PC-3 (cell line): ENCODE results near the gene DMKN. TPM values are rescaled to one million over a fixed set of nuclear protein-coding genes. Genes with fewer than 3 reads are reported as not detected.

ENCODE experiments used
- ATAC-seq: fragments of 200-7000 bp; cut with Tn5 transposase; 2 replicates; pipeline ENCODE4 v1.9.1; 2020; ENCODE audit warnings: mild to moderate bottlenecking, moderate library complexity
- BruUV-seq: library from RNA; stranded (reverse); fragments of 400-500 nt; replicated peaks from 2 replicates; lab custom pipeline; 2021; lab: Mats Ljungman, UMichigan
- CTCF ChIA-PET: fragments of 300-600 bp; sonication (Branson Sonifier 250); formaldehyde crosslinking; loops from one replicate; lab custom pipeline; 2022; ENCODE audit warnings: antibody characterized with exemption; lab: Charles Lee
- POLR2A ChIA-PET: fragments of 300-600 bp; sonication (Branson Sonifier 250); formaldehyde crosslinking; loops from one replicate; lab custom pipeline; 2022; ENCODE audit warnings: antibody characterized with exemption; ENCODE audit not compliant: unreplicated experiment; lab: Charles Lee
- DNase-seq: peaks from one replicate; pipeline ENCODE4 v3.0.0-alpha.2; 2015
- H2AFZ ChIP-seq: fragments of 300-600 bp; sonication (generic); 2 replicates; pipeline ENCODE4 v1.6.0; 2016; ENCODE audit warnings: antibody characterized with exemption, low read length
- H3F3A ChIP-seq: fragments of 300-600 bp; sonication (generic); one replicate; pipeline ENCODE4 v1.6.0; 2017; ENCODE audit warnings: antibody characterized with exemption, low read length, control low read depth, mild to moderate bottlenecking; ENCODE audit not compliant: unreplicated experiment
- H3K27ac ChIP-seq: fragments of 300-600 bp; sonication (generic); 2 replicates; pipeline ENCODE4 v1.5.1; 2016; ENCODE audit warnings: mild to moderate bottlenecking, low read length
- H3K27me3 ChIP-seq: fragments of 300-600 bp; sonication (generic); 2 replicates; pipeline ENCODE4 v1.6.1; 2016; ENCODE audit warnings: low read length, mixed read lengths
- H3K36me3 ChIP-seq: fragments of 300-600 bp; sonication (generic); 2 replicates; pipeline ENCODE4 v1.6.1; 2016; ENCODE audit warnings: low read depth, mixed run types, low read length, mixed read lengths
- H3K4me1 ChIP-seq: fragments of 300-600 bp; sonication (generic); 2 replicates; pipeline ENCODE4 v1.5.1; 2016; ENCODE audit warnings: low read length; ENCODE audit not compliant: insufficient read depth
- H3K4me2 ChIP-seq: fragments of 300-600 bp; sonication (generic); 2 replicates; pipeline ENCODE4 v1.6.0; 2016; ENCODE audit warnings: low read length
- H3K4me3 ChIP-seq: fragments of 300-600 bp; sonication (generic); 2 replicates; pipeline ENCODE4 v1.5.1; 2016; ENCODE audit warnings: mild to moderate bottlenecking, low read length, mixed read lengths
- H3K79me2 ChIP-seq: fragments of 300-600 bp; sonication (generic); 2 replicates; pipeline ENCODE4 v1.6.1; 2017; ENCODE audit warnings: low read length, mixed read lengths
- H3K9ac ChIP-seq: fragments of 300-600 bp; sonication (generic); 2 replicates; pipeline ENCODE4 v1.6.0; 2016; ENCODE audit warnings: mild to moderate bottlenecking, low read length
- H3K9me2 ChIP-seq: fragments of 300-600 bp; sonication (generic); replicated peaks from 2 replicates; pipeline ENCODE4 v1.6.1; 2016; ENCODE audit warnings: mixed run types, low read length, mixed read lengths
- H3K9me3 ChIP-seq: fragments of 300-600 bp; sonication (generic); 2 replicates; pipeline ENCODE4 v1.6.1; 2016; ENCODE audit warnings: low read length, mixed read lengths
- H4K20me1 ChIP-seq: fragments of 300-600 bp; sonication (generic); 2 replicates; pipeline ENCODE4 v1.6.1; 2016; ENCODE audit warnings: low read length, mixed read lengths
- CTCF ChIP-seq: fragments of 300-600 bp; sonication (generic); conservative IDR thresholded peaks from 2 replicates; pipeline ENCODE4 v1.5.1; 2017; ENCODE audit warnings: antibody characterized with exemption, low read depth, mild to moderate bottlenecking, low read length
- EZH2 ChIP-seq: fragments of 300-600 bp; sonication (generic); IDR thresholded peaks from one replicate; pipeline ENCODE4 v1.6.1; 2017; ENCODE audit warnings: antibody characterized with exemption, mild to moderate bottlenecking, low read length; ENCODE audit not compliant: unreplicated experiment
- EZH2phosphoT487 ChIP-seq: fragments of 300-600 bp; sonication (generic); IDR thresholded peaks from 2 replicates; pipeline ENCODE4 v1.6.1; 2018; ENCODE audit warnings: mild to moderate bottlenecking, antibody characterized with exemption, low read length, borderline replicate concordance
- intact Hi-C: fragments of 100-400 bp; cut with micrococcal nuclease; formaldehyde crosslinking; loops from 2 replicates; pipeline ENCODE4 v1.9.0; 2023
- total RNA-seq: library from RNA; depleted of rRNA; stranded (reverse); fragments of >200 nt; gene quantifications from 2 replicates; pipeline ENCODE4 v1.2.3, GENCODE V29; 2014

The DMKN gene
- total RNA-seq, 1 experiment from 2014 or later, result 128 TPM

GRCh38 chr19:35560271-35560670, 46.8 kb upstream of the DMKN start:
- BruUV-seq, result no TSS peak
- no peak overlapping the region for H3K4me2 ChIP-seq
- H3K9ac ChIP-seq, result no peak overlapping the region
- TF ChIP-seq CTCF (no peak), EZH2phosphoT487 (no peak), EZH2 (no peak)
- intact Hi-C loops, result no loop called here
- H3K36me3 ChIP-seq, result no peaks in the 10 kb centered on the region
- DNase-seq, result no peak
- H3K27ac ChIP-seq, result no peak overlapping the region
- H3K9me3 ChIP-seq, result no peaks in the 10 kb centered on the region
- ATAC-seq, result no peak
- no peaks in the 10 kb centered on the region for H3K9me2 ChIP-seq
- no peaks in the 10 kb centered on the region for H3K4me1 ChIP-seq
- H3F3A ChIP-seq, result no peaks in the 10 kb centered on the region
- no peaks in the 10 kb centered on the region for H3K79me2 ChIP-seq
- H2AFZ ChIP-seq, result no peak overlapping the region
- no peaks in the 10 kb centered on the region for H4K20me1 ChIP-seq
- no peak overlapping the region for H3K4me3 ChIP-seq
- no peaks in the 10 kb centered on the region for H3K27me3 ChIP-seq
- CTCF ChIA-PET, result no interaction called here
- POLR2A ChIA-PET, result no interaction called here

GRCh38 chr19:35559781-35560180, 46.3 kb upstream of the DMKN start:
- no peaks in the 10 kb centered on the region for H3K9me3 ChIP-seq
- H3K27me3 ChIP-seq, result no peaks in the 10 kb centered on the region
- H3K9ac ChIP-seq, result no peak overlapping the region
- H2AFZ ChIP-seq, result no peak overlapping the region
- H3K27ac ChIP-seq, result no peak overlapping the region
- H3K4me2 ChIP-seq, result no peak overlapping the region
- TF ChIP-seq EZH2phosphoT487 (no peak), CTCF (no peak), EZH2 (no peak)
- ATAC-seq, result no peak
- CTCF ChIA-PET, result no interaction called here
- no peak overlapping the region for H3K4me3 ChIP-seq
- H3F3A ChIP-seq, result no peaks in the 10 kb centered on the region
- BruUV-seq, result no TSS peak
- intact Hi-C loops, result no loop called here
- no peaks in the 10 kb centered on the region for H3K4me1 ChIP-seq
- H4K20me1 ChIP-seq, result no peaks in the 10 kb centered on the region
- H3K36me3 ChIP-seq, result no peaks in the 10 kb centered on the region
- no peaks in the 10 kb centered on the region for H3K9me2 ChIP-seq
- DNase-seq, result no peak
- no peaks in the 10 kb centered on the region for H3K79me2 ChIP-seq
- POLR2A ChIA-PET, result no interaction called here

GRCh38 chr19:35559281-35559659, 45.8 kb upstream of the DMKN start:
- POLR2A ChIA-PET, result no interaction called here
- Histone ChIP-seq H3K9me2 (no peaks in the 10 kb centered on the region), H3F3A (no peaks in the 10 kb centered on the region), H3K36me3 (no peaks in the 10 kb centered on the region), H3K27ac (no peak overlapping the region), H2AFZ (no peak overlapping the region), H3K79me2 (no peaks in the 10 kb centered on the region), H3K4me1 (peaks cover 5% of the 10 kb centered on the region; the same call in 1 of the 2 replicates), H3K9me3 (no peaks in the 10 kb centered on the region), H3K4me2 (no peak overlapping the region), H3K4me3 (no peak overlapping the region), H4K20me1 (no peaks in the 10 kb centered on the region), H3K9ac (no peak overlapping the region), H3K27me3 (no peaks in the 10 kb centered on the region)
- no peak for ATAC-seq
- BruUV-seq, result no TSS peak
- intact Hi-C loops, result no loop called here
- DNase-seq, result no peak
- no peak for TF ChIP-seq EZH2phosphoT487
- no peak for TF ChIP-seq CTCF
- TF ChIP-seq EZH2, result no peak
- CTCF ChIA-PET, result no interaction called here
